ENCODE results near the gene TMA16.

TMA16 gene

GRCh38 chr4:163564221-163564720 lies 69.8 kb downstream of the TMA16 start:
- no peak for DNase-seq

- DNase-seq, result no peak
These were observed 71.0 kb downstream of the TMA16 start for GRCh38 chr4:163565226-163566135.

- DNase-seq, result no peak
These were observed 71.8 kb downstream of the TMA16 start for GRCh38 chr4:163566257-163566796.

GRCh38 chr4:163568843-163569242 lies 74.4 kb downstream of the TMA16 start:
- no peak for DNase-seq
